Measurements from ENCODE around the gene FAM124A. TPM values are rescaled to one million over a fixed set of nuclear protein-coding genes. Genes with fewer than 3 reads are reported as not detected.

FAM124A gene
- total and polyA plus RNA-seq, 3 experiments from 2014 or later, result 0.13 TPM; not detected in 2

- no peaks in the 10 kb centered on the region for H3K36me3 Mint-ChIP-seq
- no peaks in the 10 kb centered on the region for H3K9me3 ChIP-seq (ENCODE audit: low read length)
- H3K27ac ChIP-seq (ENCODE audit: low read depth, low read length), result no peak overlapping the region
- H3K9me3 Mint-ChIP-seq, result no peaks in the 10 kb centered on the region
- H3K4me1 ChIP-seq (ENCODE audit: insufficient read depth, low read length), result no peaks in the 10 kb centered on the region
- no peak overlapping the region for H3K4me3 ChIP-seq (ENCODE audit: low read length)
- H3K36me3 ChIP-seq (ENCODE audit: insufficient read depth, low read length), result no peaks in the 10 kb centered on the region
- H3K4me3 Mint-ChIP-seq, result no peak overlapping the region
- no peaks in the 10 kb centered on the region for H3K4me1 Mint-ChIP-seq
- H3K27me3 ChIP-seq (ENCODE audit: insufficient read depth, low read length, poor library complexity, severe bottlenecking), result no peaks in the 10 kb centered on the region
- H3K27me3 Mint-ChIP-seq, result peaks cover 0 to 7% of the 10 kb centered on the region in 2 donors
- CTCF ChIA-PET, result no interaction called here
- no peak for DNase-seq
- POLR2A ChIA-PET, result no interaction called here
- H3K27ac Mint-ChIP-seq, result no peak overlapping the region
Observed at GRCh38 chr13:51292000-51292565, 69.9 kb downstream of the FAM124A start.

- Histone ChIP-seq H3K4me3 (ENCODE audit: low read length) (no peak overlapping the region), H3K27me3 (ENCODE audit: insufficient read depth, low read length, poor library complexity, severe bottlenecking) (no peaks in the 10 kb centered on the region), H3K9me3 (ENCODE audit: low read length) (no peaks in the 10 kb centered on the region), H3K4me1 (ENCODE audit: insufficient read depth, low read length) (no peaks in the 10 kb centered on the region), H3K27ac (ENCODE audit: low read depth, low read length) (no peak overlapping the region), H3K36me3 (ENCODE audit: insufficient read depth, low read length) (no peaks in the 10 kb centered on the region)
- Mint-ChIP-seq H3K9me3 (no peaks in the 10 kb centered on the region), H3K4me3 (no peak overlapping the region), H3K27me3 (peaks cover 6 to 26% of the 10 kb centered on the region in 2 donors), H3K4me1 (no peaks in the 10 kb centered on the region), H3K36me3 (no peaks in the 10 kb centered on the region), H3K27ac (no peak overlapping the region)
- no peak for DNase-seq
- ChIA-PET POLR2A (no interaction called here), CTCF (interaction anchor here (1.4 kb wide), 1 partner anchor 11 kb away, joined by 12 read pairs; no protein-coding TSS in a partner anchor)
Observed at GRCh38 chr13:51297556-51297955, 75.4 kb downstream of the FAM124A start.

DNA sequence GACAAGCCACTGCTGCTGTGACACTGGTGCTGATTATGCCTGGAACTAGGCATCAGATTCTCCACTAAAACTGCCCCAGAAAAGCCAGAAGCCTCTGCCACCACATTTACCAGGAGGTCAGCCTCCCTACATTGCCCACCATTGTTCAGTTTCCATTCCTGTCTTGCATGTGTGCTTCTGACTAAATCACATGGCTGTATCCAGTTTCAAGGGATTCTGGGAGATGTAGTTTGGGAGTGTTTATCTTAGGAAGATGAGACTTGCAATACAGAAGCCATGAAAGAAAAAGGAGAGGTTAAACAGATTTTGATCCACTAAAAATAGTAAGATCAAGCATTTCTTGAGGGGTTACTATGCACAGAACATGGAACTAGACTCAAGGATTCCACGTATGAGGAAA is 76.6 kb downstream of the FAM124A start:
- H3K36me3 ChIP-seq (ENCODE audit: insufficient read depth, low read length), result no peaks in the 10 kb centered on the region
- no peaks in the 10 kb centered on the region for H3K4me1 ChIP-seq (ENCODE audit: insufficient read depth, low read length)
- no peaks in the 10 kb centered on the region for H3K9me3 Mint-ChIP-seq
- H3K27ac ChIP-seq (ENCODE audit: low read depth, low read length), result no peak overlapping the region
- no peaks in the 10 kb centered on the region for H3K36me3 Mint-ChIP-seq
- DNase-seq, result no peak
- H3K4me3 Mint-ChIP-seq, result no peak overlapping the region
- H3K9me3 ChIP-seq (ENCODE audit: low read length), result no peaks in the 10 kb centered on the region
- no peaks in the 10 kb centered on the region for H3K27me3 ChIP-seq (ENCODE audit: insufficient read depth, low read length, poor library complexity, severe bottlenecking)
- POLR2A ChIA-PET, result no interaction called here
- no peak overlapping the region for H3K4me3 ChIP-seq (ENCODE audit: low read length)
- no peaks in the 10 kb centered on the region for H3K4me1 Mint-ChIP-seq
- H3K27me3 Mint-ChIP-seq, result peaks cover 6 to 23% of the 10 kb centered on the region in 2 donors
- CTCF ChIA-PET, result interaction anchor here (1.4 kb wide), 1 partner anchor 12 kb away, joined by 12 read pairs; no protein-coding TSS in a partner anchor
- no peak overlapping the region for H3K27ac Mint-ChIP-seq

GRCh38 chr13:51303063-51303552 is 80.9 kb downstream of the FAM124A start:
- no peaks in the 10 kb centered on the region for H3K36me3 Mint-ChIP-seq
- Histone ChIP-seq H3K4me3 (ENCODE audit: low read length) (no peak overlapping the region), H3K27me3 (ENCODE audit: insufficient read depth, low read length, poor library complexity, severe bottlenecking) (no peaks in the 10 kb centered on the region), H3K36me3 (ENCODE audit: insufficient read depth, low read length) (no peaks in the 10 kb centered on the region), H3K27ac (ENCODE audit: low read depth, low read length) (no peak overlapping the region), H3K4me1 (ENCODE audit: insufficient read depth, low read length) (no peaks in the 10 kb centered on the region), H3K9me3 (ENCODE audit: low read length) (no peaks in the 10 kb centered on the region)
- H3K27ac Mint-ChIP-seq, result no peak overlapping the region
- H3K4me1 Mint-ChIP-seq, result no peaks in the 10 kb centered on the region
- H3K4me3 Mint-ChIP-seq, result no peak overlapping the region
- ChIA-PET CTCF (interaction anchor here (3.1 kb wide), 1 partner anchor 16 kb away, joined by 13 read pairs; no protein-coding TSS in a partner anchor), POLR2A (no interaction called here)
- no peak for DNase-seq
- H3K27me3 Mint-ChIP-seq, result peaks cover 10 to 20% of the 10 kb centered on the region in 2 donors
- no peaks in the 10 kb centered on the region for H3K9me3 Mint-ChIP-seq

DNA sequence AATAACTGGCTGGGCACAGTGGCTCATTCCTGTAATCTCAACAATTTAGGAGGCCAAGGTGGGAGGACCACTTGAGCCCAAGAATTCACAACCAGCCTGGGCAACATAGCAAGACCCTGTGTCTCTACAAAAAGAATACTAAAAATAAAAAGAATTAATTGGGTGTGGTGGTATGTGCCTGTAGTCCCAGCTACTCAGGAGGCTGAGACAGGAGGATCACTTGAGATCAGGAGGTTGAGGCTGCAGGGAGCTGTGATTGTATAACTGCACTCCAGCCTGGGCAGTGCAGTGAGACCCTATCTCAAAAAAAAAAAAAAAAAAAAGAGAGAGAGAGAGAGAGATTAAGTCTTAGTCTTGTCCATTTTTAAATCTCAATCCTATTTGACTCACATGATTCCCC is 81.7 kb downstream of the FAM124A start:
- Histone ChIP-seq H3K9me3 (ENCODE audit: low read length) (no peaks in the 10 kb centered on the region), H3K27ac (ENCODE audit: low read depth, low read length) (no peak overlapping the region), H3K36me3 (ENCODE audit: insufficient read depth, low read length) (no peaks in the 10 kb centered on the region), H3K4me1 (ENCODE audit: insufficient read depth, low read length) (no peaks in the 10 kb centered on the region), H3K4me3 (ENCODE audit: low read length) (no peak overlapping the region), H3K27me3 (ENCODE audit: insufficient read depth, low read length, poor library complexity, severe bottlenecking) (no peaks in the 10 kb centered on the region)
- no peaks in the 10 kb centered on the region for H3K4me1 Mint-ChIP-seq
- CTCF ChIA-PET, result interaction anchor here (3.1 kb wide), 1 partner anchor 17 kb away, joined by 13 read pairs; no protein-coding TSS in a partner anchor
- peaks cover 10 to 20% of the 10 kb centered on the region in 2 donors for H3K27me3 Mint-ChIP-seq
- no peak for DNase-seq
- H3K36me3 Mint-ChIP-seq, result no peaks in the 10 kb centered on the region
- H3K4me3 Mint-ChIP-seq, result no peak overlapping the region
- POLR2A ChIA-PET, result no interaction called here
- no peaks in the 10 kb centered on the region for H3K9me3 Mint-ChIP-seq
- H3K27ac Mint-ChIP-seq, result no peak overlapping the region

DNA sequence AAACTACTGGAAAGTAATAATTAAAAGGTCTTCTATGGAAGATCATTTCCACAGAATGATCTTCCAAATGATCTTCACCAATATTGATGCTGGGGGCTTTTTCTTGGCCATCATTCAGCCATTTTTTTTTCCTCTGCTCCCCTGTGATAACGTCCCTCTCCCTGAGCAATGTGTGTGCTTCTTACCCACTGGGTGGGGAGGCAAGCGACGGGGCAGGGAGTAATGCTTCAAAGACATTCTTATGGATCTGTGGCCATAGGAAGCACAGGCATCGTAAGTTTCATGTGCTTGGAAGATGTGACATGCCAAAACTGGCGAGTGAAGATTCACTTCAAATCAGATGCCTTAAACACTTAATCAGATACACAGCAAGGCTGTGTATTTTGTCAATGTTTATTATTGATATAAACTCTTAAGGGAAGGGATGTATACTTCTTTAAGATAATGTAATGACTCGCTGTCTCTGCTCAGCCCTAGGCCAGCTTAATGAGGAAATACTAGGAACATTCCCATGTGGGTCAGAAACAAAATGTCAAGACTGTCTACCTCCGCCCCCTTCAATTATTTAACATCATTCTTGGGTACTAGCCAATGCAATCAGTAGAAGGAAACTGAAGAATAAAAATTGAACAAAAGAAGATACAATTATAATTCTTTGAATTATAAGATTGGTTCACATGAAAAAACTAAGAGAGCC is 83.2 kb downstream of the FAM124A start:
- Mint-ChIP-seq H3K27ac (no peak overlapping the region), H3K9me3 (no peaks in the 10 kb centered on the region), H3K27me3 (peaks cover 7 to 16% of the 10 kb centered on the region in 2 donors), H3K4me3 (no peak overlapping the region), H3K36me3 (no peaks in the 10 kb centered on the region), H3K4me1 (no peaks in the 10 kb centered on the region)
- no peaks in the 10 kb centered on the region for H3K9me3 ChIP-seq (ENCODE audit: low read length)
- no peak overlapping the region for H3K4me3 ChIP-seq (ENCODE audit: low read length)
- ChIA-PET CTCF (no interaction called here), POLR2A (no interaction called here)
- H3K27me3 ChIP-seq (ENCODE audit: insufficient read depth, low read length, poor library complexity, severe bottlenecking), result no peaks in the 10 kb centered on the region
- H3K27ac ChIP-seq (ENCODE audit: low read depth, low read length), result no peak overlapping the region
- DNase-seq, result no peak
- H3K4me1 ChIP-seq (ENCODE audit: insufficient read depth, low read length), result no peaks in the 10 kb centered on the region
- H3K36me3 ChIP-seq (ENCODE audit: insufficient read depth, low read length), result no peaks in the 10 kb centered on the region

GRCh38 chr13:51308781-51309180 is 86.6 kb downstream of the FAM124A start:
- no peak overlapping the region for H3K4me3 Mint-ChIP-seq
- Histone ChIP-seq H3K27ac (ENCODE audit: low read depth, low read length) (no peak overlapping the region), H3K27me3 (ENCODE audit: insufficient read depth, low read length, poor library complexity, severe bottlenecking) (no peaks in the 10 kb centered on the region), H3K4me1 (ENCODE audit: insufficient read depth, low read length) (no peaks in the 10 kb centered on the region), H3K4me3 (ENCODE audit: low read length) (no peak overlapping the region), H3K36me3 (ENCODE audit: insufficient read depth, low read length) (no peaks in the 10 kb centered on the region), H3K9me3 (ENCODE audit: low read length) (no peaks in the 10 kb centered on the region)
- CTCF ChIA-PET, result interaction anchor here (2.4 kb wide), 1 partner anchor 23 kb away, joined by 7 read pairs; no protein-coding TSS in a partner anchor
- peaks cover 11 to 20% of the 10 kb centered on the region in 2 donors for H3K27me3 Mint-ChIP-seq
- POLR2A ChIA-PET, result no interaction called here
- no peaks in the 10 kb centered on the region for H3K4me1 Mint-ChIP-seq
- no peak overlapping the region for H3K27ac Mint-ChIP-seq
- no peaks in the 10 kb centered on the region for H3K36me3 Mint-ChIP-seq
- no peak for DNase-seq
- H3K9me3 Mint-ChIP-seq, result no peaks in the 10 kb centered on the region

- H3K9me3 ChIP-seq (ENCODE audit: low read length), result no peaks in the 10 kb centered on the region
- ChIA-PET CTCF (no interaction called here), POLR2A (no interaction called here)
- H3K36me3 ChIP-seq (ENCODE audit: insufficient read depth, low read length), result no peaks in the 10 kb centered on the region
- H3K27ac Mint-ChIP-seq, result no peak overlapping the region
- no peaks in the 10 kb centered on the region for H3K4me1 Mint-ChIP-seq
- H3K27me3 Mint-ChIP-seq, result peaks cover 11 to 24% of the 10 kb centered on the region in 2 donors
- H3K9me3 Mint-ChIP-seq, result no peaks in the 10 kb centered on the region
- no peak for DNase-seq
- no peak overlapping the region for H3K4me3 Mint-ChIP-seq
- no peaks in the 10 kb centered on the region for H3K27me3 ChIP-seq (ENCODE audit: insufficient read depth, low read length, poor library complexity, severe bottlenecking)
- no peak overlapping the region for H3K4me3 ChIP-seq (ENCODE audit: low read length)
- no peaks in the 10 kb centered on the region for H3K4me1 ChIP-seq (ENCODE audit: insufficient read depth, low read length)
- no peaks in the 10 kb centered on the region for H3K36me3 Mint-ChIP-seq
- H3K27ac ChIP-seq (ENCODE audit: low read depth, low read length), result no peak overlapping the region
Observed at GRCh38 chr13:51311231-51311630, 89.0 kb downstream of the FAM124A start.

Measured in CD8-positive, alpha-beta memory T cell (primary cell).